Immature natural killer cell (primary cell): ENCODE measurements around the gene HLTF. TPM values are rescaled to one million over a fixed set of nuclear protein-coding genes. Genes with fewer than 3 reads are reported as not detected.
A peak's percentile ranks its signal among the peaks of the same experiment; 100 is the strongest.
"Not testable (repeated sequence)": the region's sequence is repeated elsewhere in the genome, so short reads cannot be mapped to it uniquely, and the experiment has no call there.

ENCODE experiments used
- DNase-seq, 3 donors: peaks; one replicate each; pipeline ENCODE4 v3.0.0; 2022; ENCODE audit warnings: mixed read lengths in 1 of 3
- H3K27ac Mint-ChIP-seq, 6 donors: one replicate each; pipeline ENCODE4 v1.8.0; 2020; ENCODE audit warnings: mixed read lengths in 6 of 6, mild to moderate bottlenecking in 5 of 6, inconsistent platforms in 4 of 6, moderate library complexity in 3 of 6
- H3K27me3 Mint-ChIP-seq, 3 donors: one replicate each; pipeline ENCODE4 v1.8.0; 2020 to 2021; ENCODE audit warnings: low read depth in 3 of 3, mild to moderate bottlenecking in 3 of 3, mixed read lengths in 3 of 3, moderate library complexity in 3 of 3, inconsistent platforms in 1 of 3
- H3K36me3 Mint-ChIP-seq, 3 donors: one replicate each; pipeline ENCODE4 v1.8.0; 2020; ENCODE audit warnings: mixed read lengths in 3 of 3, inconsistent platforms in 2 of 3, mild to moderate bottlenecking in 2 of 3
- H3K4me1 Mint-ChIP-seq, 2 donors: one replicate each; pipeline ENCODE4 v1.8.0; 2020; ENCODE audit warnings: inconsistent platforms in 2 of 2, mild to moderate bottlenecking in 2 of 2, mixed read lengths in 2 of 2, moderate library complexity in 1 of 2
- H3K4me3 Mint-ChIP-seq, 5 donors: one replicate each; pipeline ENCODE4 v1.8.0; 2020; ENCODE audit warnings: mild to moderate bottlenecking in 5 of 5, mixed read lengths in 5 of 5, inconsistent platforms in 3 of 5, moderate library complexity in 3 of 5
- H3K9me3 Mint-ChIP-seq, 6 donors: one replicate each; pipeline ENCODE4 v1.8.0; 2020; ENCODE audit warnings: mild to moderate bottlenecking in 6 of 6, mixed read lengths in 6 of 6, inconsistent platforms in 4 of 6, moderate library complexity in 3 of 6
- polyA plus RNA-seq, 3 donors: library from polyadenylated mRNA; unstranded; fragments of 300-500 nt; fragmentation: Illumina TruSeq; gene quantifications; one replicate each; pipeline ENCODE4 v1.2.3, GENCODE V29; 2021

The HLTF gene
- polyA plus RNA-seq, 3 donors from 2014 or later, result 13.0 to 33.8 (median 15.5) TPM

- Mint-ChIP-seq H3K27me3 (peaks cover 0 to 5% (median 0%) of the 10 kb centered on the region in 3 donors), H3K4me1 (no peaks in the 10 kb centered on the region), H3K36me3 (no peaks in the 10 kb centered on the region), H3K27ac (no peak overlapping the region), H3K4me3 (no peak overlapping the region), H3K9me3 (no peaks in the 10 kb centered on the region)
- no peak for DNase-seq
These were observed 28.1 kb upstream of the HLTF start for GRCh38 chr3:149114458-149114857.

- Mint-ChIP-seq H3K9me3 (no peaks in the 10 kb centered on the region), H3K27ac (no peak overlapping the region), H3K27me3 (peaks cover 2 to 4% (median 3%) of the 10 kb centered on the region in 3 donors), H3K4me3 (no peak overlapping the region), H3K4me1 (no peaks in the 10 kb centered on the region), H3K36me3 (peaks cover 0 to 6% (median 0%) of the 10 kb centered on the region in 3 donors)
- DNase-seq, result no peak
These were observed 18.2 kb upstream of the HLTF start for GRCh38 chr3:149104484-149104883.

GRCh38 chr3:149101641-149102040 is 15.3 kb upstream of the HLTF start:
- no peak overlapping the region for H3K27ac Mint-ChIP-seq

GRCh38 chr3:149101154-149101553 is 14.8 kb upstream of the HLTF start:
- DNase-seq, result no peak
- peaks cover 0 to 6% (median 0%) of the 10 kb centered on the region in 3 donors for H3K36me3 Mint-ChIP-seq
- H3K27me3 Mint-ChIP-seq, result peaks cover 1 to 4% (median 2%) of the 10 kb centered on the region in 3 donors
- H3K27ac Mint-ChIP-seq, result no peak overlapping the region
- no peak overlapping the region for H3K4me3 Mint-ChIP-seq
- H3K9me3 Mint-ChIP-seq, result no peaks in the 10 kb centered on the region
- H3K4me1 Mint-ChIP-seq, result no peaks in the 10 kb centered on the region

More at GRCh38 chr3:149101641-149102040, 15.3 kb upstream of the HLTF start:
- no peak for DNase-seq
- Mint-ChIP-seq H3K36me3 (peaks cover 0 to 6% (median 0%) of the 10 kb centered on the region in 3 donors), H3K4me3 (no peak overlapping the region), H3K27me3 (peaks cover 1 to 4% (median 2%) of the 10 kb centered on the region in 3 donors), H3K9me3 (no peaks in the 10 kb centered on the region), H3K4me1 (no peaks in the 10 kb centered on the region)

- not testable (repeated sequence) for H3K27me3 Mint-ChIP-seq, H3K4me1 Mint-ChIP-seq, H3K9me3 Mint-ChIP-seq, H3K36me3 Mint-ChIP-seq, H3K27ac Mint-ChIP-seq, DNase-seq, H3K4me3 Mint-ChIP-seq
These were observed 11.7 kb upstream of the HLTF start for GRCh38 chr3:149097987-149098386.

- Mint-ChIP-seq H3K4me1 (no peaks in the 10 kb centered on the region), H3K27ac (no peak overlapping the region), H3K9me3 (no peaks in the 10 kb centered on the region), H3K4me3 (no peak overlapping the region), H3K27me3 (peaks cover 1 to 2% (median 2%) of the 10 kb centered on the region in 3 donors), H3K36me3 (no peaks in the 10 kb centered on the region)
- no peak for DNase-seq
These were observed 9.2 kb upstream of the HLTF start for GRCh38 chr3:149095487-149095886.

- H3K27ac Mint-ChIP-seq, result no peak overlapping the region
- H3K27me3 Mint-ChIP-seq, result peaks cover 1 to 5% (median 2%) of the 10 kb centered on the region in 3 donors
- no peaks in the 10 kb centered on the region for H3K36me3 Mint-ChIP-seq
- H3K9me3 Mint-ChIP-seq, result no peaks in the 10 kb centered on the region
- no peak for DNase-seq
- peaks cover 0 to under 1% of the 10 kb centered on the region in 2 donors for H3K4me1 Mint-ChIP-seq
- H3K4me3 Mint-ChIP-seq, result no peak overlapping the region
These were observed 5.7 kb upstream of the HLTF start for GRCh38 chr3:149091983-149092382.

GRCh38 chr3:149090907-149091306 is 4.6 kb upstream of the HLTF start:
- Mint-ChIP-seq H3K4me3 (no peak overlapping the region), H3K36me3 (no peaks in the 10 kb centered on the region), H3K9me3 (no peaks in the 10 kb centered on the region), H3K4me1 (peaks cover 3 to 6% of the 10 kb centered on the region in 2 donors), H3K27me3 (peaks cover 6 to 12% (median 10%) of the 10 kb centered on the region in 3 donors), H3K27ac (no peak overlapping the region)
- DNase-seq, result no peak

- H3K36me3 Mint-ChIP-seq, result no peaks in the 10 kb centered on the region
- no peaks in the 10 kb centered on the region for H3K9me3 Mint-ChIP-seq
- no peak overlapping the region for H3K27ac Mint-ChIP-seq
- H3K4me3 Mint-ChIP-seq, result no peak overlapping the region
- DNase-seq, result no peak
- peaks cover 7 to 11% of the 10 kb centered on the region in 2 donors for H3K4me1 Mint-ChIP-seq
- peaks cover 6 to 12% (median 10%) of the 10 kb centered on the region in 3 donors for H3K27me3 Mint-ChIP-seq
These were observed 4.1 kb upstream of the HLTF start for GRCh38 chr3:149090461-149090860.

- Mint-ChIP-seq H3K4me1 (peaks cover 12 to 22% of the 10 kb centered on the region in 2 donors), H3K9me3 (no peaks in the 10 kb centered on the region), H3K4me3 (no peak overlapping the region), H3K36me3 (no peaks in the 10 kb centered on the region), H3K27ac (no peak overlapping the region), H3K27me3 (peaks cover 6 to 12% (median 10%) of the 10 kb centered on the region in 3 donors)
- no peak for DNase-seq
These were observed 3.1 kb upstream of the HLTF start for GRCh38 chr3:149089395-149089794.

- Mint-ChIP-seq H3K27ac (no peak overlapping the region), H3K4me1 (peaks cover 15 to 31% of the 10 kb centered on the region in 2 donors), H3K4me3 (peak overlapping the region in 2 of 5 donors; percentile 94 to 99), H3K27me3 (peaks cover 6 to 12% (median 10%) of the 10 kb centered on the region in 3 donors), H3K9me3 (no peaks in the 10 kb centered on the region), H3K36me3 (peaks cover 0 to 6% (median 0%) of the 10 kb centered on the region in 3 donors)
- DNase-seq, result no peak
These were observed 875 bp upstream of the HLTF start for GRCh38 chr3:149087208-149087607.

GRCh38 chr3:149085828-149086231 is 503 bp downstream of the HLTF start:
- H3K27ac Mint-ChIP-seq, result peak overlapping the region; percentile 80 to 90 (median 88)
- peaks cover 0 to 6% (median 0%) of the 10 kb centered on the region in 3 donors for H3K36me3 Mint-ChIP-seq

GRCh38 chr3:149081772-149082171 is 4.6 kb downstream of the HLTF start:
- H3K4me1 Mint-ChIP-seq, result peaks cover 14 to 36% of the 10 kb centered on the region in 2 donors
- H3K4me3 Mint-ChIP-seq, result no peak overlapping the region
- H3K9me3 Mint-ChIP-seq, result no peaks in the 10 kb centered on the region
- no peak overlapping the region for H3K27ac Mint-ChIP-seq
- H3K27me3 Mint-ChIP-seq, result peaks cover 3 to 9% (median 6%) of the 10 kb centered on the region in 3 donors
- DNase-seq, result no peak
- peaks cover 0 to 6% (median 5%) of the 10 kb centered on the region in 3 donors for H3K36me3 Mint-ChIP-seq

More at GRCh38 chr3:149085828-149086231, 503 bp downstream of the HLTF start:
- peak in 1 of 3 donors; percentile 29 for DNase-seq
- H3K27me3 Mint-ChIP-seq, result peaks cover 6 to 12% (median 9%) of the 10 kb centered on the region in 3 donors
- H3K4me3 Mint-ChIP-seq, result peak overlapping the region; percentile 94 to 99 (median 99)
- H3K4me1 Mint-ChIP-seq, result peaks cover 15 to 31% of the 10 kb centered on the region in 2 donors
- no peaks in the 10 kb centered on the region for H3K9me3 Mint-ChIP-seq

- Mint-ChIP-seq H3K4me1 (peaks cover 10 to 30% of the 10 kb centered on the region in 2 donors), H3K27ac (no peak overlapping the region), H3K9me3 (no peaks in the 10 kb centered on the region), H3K27me3 (peaks cover 0 to 1% (median 0%) of the 10 kb centered on the region in 3 donors), H3K4me3 (no peak overlapping the region), H3K36me3 (peaks cover 0 to 6% (median 5%) of the 10 kb centered on the region in 3 donors)
- no peak for DNase-seq
These were observed 5.6 kb downstream of the HLTF start for GRCh38 chr3:149080699-149081091.
